MM.1S (cell line): ENCODE data around the gene PTMS.

Experiments used
- DNase-seq: peaks from one replicate; pipeline ENCODE4 v3.0.0-alpha.2; 2015
- H2AFZ ChIP-seq: fragments of 300-600 bp; sonication (generic); 2 replicates; pipeline ENCODE4 v1.6.0; 2016; ENCODE audit warnings: antibody characterized with exemption, low read length
- H3F3A ChIP-seq: fragments of 300-600 bp; sonication (generic); 2 replicates; pipeline ENCODE4 v1.6.1; 2016; ENCODE audit warnings: mild to moderate bottlenecking, antibody characterized with exemption, low read length, moderate library complexity, mixed read lengths; ENCODE audit not compliant: insufficient read depth
- H3K27ac ChIP-seq: fragments of 300-600 bp; sonication (generic); 2 replicates; pipeline ENCODE4 v1.5.1; 2016; ENCODE audit warnings: mild to moderate bottlenecking, low read length
- H3K27me3 ChIP-seq: fragments of 300-600 bp; sonication (generic); replicated peaks from 2 replicates; pipeline ENCODE4 v1.6.0; 2016; ENCODE audit warnings: low read length; ENCODE audit not compliant: insufficient read depth
- H3K36me3 ChIP-seq: fragments of 300-600 bp; sonication (generic); replicated peaks from 2 replicates; pipeline ENCODE4 v1.6.1; 2016; ENCODE audit warnings: mild to moderate bottlenecking, low read length, mixed read lengths; ENCODE audit not compliant: insufficient read depth
- H3K4me1 ChIP-seq: fragments of 300-600 bp; sonication (generic); 2 replicates; pipeline ENCODE4 v1.6.1; 2016; ENCODE audit warnings: low read length, mixed read lengths
- H3K4me2 ChIP-seq: fragments of 300-600 bp; sonication (generic); 2 replicates; pipeline ENCODE4 v1.6.0; 2016; ENCODE audit warnings: low read depth, low read length
- H3K4me3 ChIP-seq: fragments of 300-600 bp; sonication (generic); 2 replicates; pipeline ENCODE4 v1.5.1; 2016; ENCODE audit warnings: low read length, mixed read lengths
- H3K79me2 ChIP-seq: fragments of 300-600 bp; sonication (generic); 2 replicates; pipeline ENCODE4 v1.6.1; 2016; ENCODE audit warnings: mixed run types, low read length, mixed read lengths
- H3K9ac ChIP-seq: fragments of 300-600 bp; sonication (generic); 2 replicates; pipeline ENCODE4 v1.6.1; 2016; ENCODE audit warnings: low read length, mixed read lengths
- H3K9me2 ChIP-seq: fragments of 300-600 bp; sonication (generic); replicated peaks from 2 replicates; pipeline ENCODE4 v1.6.1; 2016; ENCODE audit warnings: mild to moderate bottlenecking, low read length, mixed read lengths; ENCODE audit not compliant: insufficient read depth
- H3K9me3 ChIP-seq: fragments of 300-600 bp; sonication (generic); replicated peaks from 2 replicates; pipeline ENCODE4 v1.6.1; 2016; ENCODE audit warnings: mild to moderate bottlenecking, low read length, mixed read lengths; ENCODE audit not compliant: insufficient read depth
- H4K20me1 ChIP-seq: fragments of 300-600 bp; sonication (generic); 2 replicates; pipeline ENCODE4 v1.6.1; 2016; ENCODE audit warnings: mild to moderate bottlenecking, low read length, moderate library complexity, mixed read lengths; ENCODE audit not compliant: insufficient read depth
- EZH2 ChIP-seq: fragments of 300-600 bp; sonication (generic); optimal IDR thresholded peaks from 2 replicates; pipeline ENCODE3; 2017; ENCODE audit warnings: low read depth, mild to moderate bottlenecking, antibody characterized with exemption, low read length, mixed read lengths
- EZH2phosphoT487 ChIP-seq: fragments of 300-600 bp; sonication (generic); IDR thresholded peaks from 2 replicates; pipeline ENCODE4 v1.6.1; 2018; ENCODE audit warnings: antibody characterized with exemption, low read length
- TF ChIP-seq, protein P1 (sequence below): fragments of 300-600 bp; sonication (generic); IDR thresholded peaks from 2 replicates; pipeline ENCODE4 v1.5.1; 2016; ENCODE audit warnings: antibody characterized with exemption, low read length, mixed read lengths

Gene PTMS

DNA sequence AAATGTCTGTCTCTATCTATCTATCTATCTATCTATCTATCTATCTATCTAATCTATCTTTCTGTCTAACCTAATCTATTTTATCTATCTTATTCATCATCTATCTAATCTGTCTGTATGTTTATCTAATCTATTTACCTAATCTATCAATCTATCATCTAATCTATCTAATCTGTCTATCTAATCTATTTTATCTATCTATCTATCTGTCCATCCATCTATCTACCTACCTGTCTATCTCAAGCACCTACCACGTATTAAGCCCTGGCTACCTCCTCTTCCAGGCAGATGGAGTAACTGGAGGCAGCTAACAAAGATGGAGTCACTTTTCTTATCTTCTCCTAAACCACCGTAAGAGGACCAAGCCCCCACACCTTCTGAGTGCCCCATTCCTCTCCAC, 28.9 kb downstream of the PTMS start:
- Histone ChIP-seq H3K4me3 (no peak overlapping the region), H3F3A (no peaks in the 10 kb centered on the region), H3K9me2 (no peaks in the 10 kb centered on the region), H3K79me2 (no peaks in the 10 kb centered on the region), H2AFZ (no peak overlapping the region), H3K36me3 (no peaks in the 10 kb centered on the region), H4K20me1 (no peaks in the 10 kb centered on the region), H3K4me2 (no peak overlapping the region), H3K27me3 (no peaks in the 10 kb centered on the region), H3K9me3 (no peaks in the 10 kb centered on the region), H3K27ac (no peak overlapping the region), H3K9ac (no peak overlapping the region), H3K4me1 (no peaks in the 10 kb centered on the region)
- TF ChIP-seq, protein P1, sequence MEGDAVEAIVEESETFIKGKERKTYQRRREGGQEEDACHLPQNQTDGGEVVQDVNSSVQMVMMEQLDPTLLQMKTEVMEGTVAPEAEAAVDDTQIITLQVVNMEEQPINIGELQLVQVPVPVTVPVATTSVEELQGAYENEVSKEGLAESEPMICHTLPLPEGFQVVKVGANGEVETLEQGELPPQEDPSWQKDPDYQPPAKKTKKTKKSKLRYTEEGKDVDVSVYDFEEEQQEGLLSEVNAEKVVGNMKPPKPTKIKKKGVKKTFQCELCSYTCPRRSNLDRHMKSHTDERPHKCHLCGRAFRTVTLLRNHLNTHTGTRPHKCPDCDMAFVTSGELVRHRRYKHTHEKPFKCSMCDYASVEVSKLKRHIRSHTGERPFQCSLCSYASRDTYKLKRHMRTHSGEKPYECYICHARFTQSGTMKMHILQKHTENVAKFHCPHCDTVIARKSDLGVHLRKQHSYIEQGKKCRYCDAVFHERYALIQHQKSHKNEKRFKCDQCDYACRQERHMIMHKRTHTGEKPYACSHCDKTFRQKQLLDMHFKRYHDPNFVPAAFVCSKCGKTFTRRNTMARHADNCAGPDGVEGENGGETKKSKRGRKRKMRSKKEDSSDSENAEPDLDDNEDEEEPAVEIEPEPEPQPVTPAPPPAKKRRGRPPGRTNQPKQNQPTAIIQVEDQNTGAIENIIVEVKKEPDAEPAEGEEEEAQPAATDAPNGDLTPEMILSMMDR, result no peak
- TF ChIP-seq EZH2 (no peak), EZH2phosphoT487 (no peak)
- no peak for DNase-seq

DNA sequence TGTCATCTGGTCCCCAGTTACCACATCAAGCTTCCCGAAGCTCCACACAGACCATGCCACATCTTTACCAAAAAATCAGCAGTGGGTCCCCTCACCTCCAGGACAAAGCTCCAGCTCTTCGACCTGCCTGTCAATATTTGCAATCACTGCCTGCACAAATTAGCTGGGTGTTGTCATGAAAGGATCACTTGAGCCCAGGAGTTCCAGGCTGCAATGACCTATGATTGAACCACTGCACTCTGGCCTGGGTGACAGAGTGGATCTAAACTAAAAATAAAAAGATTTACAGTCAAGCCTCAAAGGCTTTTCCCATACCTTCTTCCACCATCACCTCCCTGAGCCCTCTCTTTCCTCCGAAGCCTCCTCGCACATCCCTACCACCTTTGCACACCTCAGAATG, 30.4 kb downstream of the PTMS start:
- no peaks in the 10 kb centered on the region for H3K36me3 ChIP-seq
- H3K9ac ChIP-seq, result no peak overlapping the region
- H3K9me2 ChIP-seq, result no peaks in the 10 kb centered on the region
- no peaks in the 10 kb centered on the region for H3K4me1 ChIP-seq
- H3K27me3 ChIP-seq, result no peaks in the 10 kb centered on the region
- H3K9me3 ChIP-seq, result no peaks in the 10 kb centered on the region
- DNase-seq, result no peak
- TF ChIP-seq, protein P1, result no peak
- TF ChIP-seq EZH2, result no peak
- no peak for TF ChIP-seq EZH2phosphoT487
- H3K79me2 ChIP-seq, result no peaks in the 10 kb centered on the region
- no peak overlapping the region for H3K4me3 ChIP-seq
- no peaks in the 10 kb centered on the region for H3F3A ChIP-seq
- no peaks in the 10 kb centered on the region for H4K20me1 ChIP-seq
- H2AFZ ChIP-seq, result no peak overlapping the region
- H3K27ac ChIP-seq, result no peak overlapping the region
- H3K4me2 ChIP-seq, result no peak overlapping the region

DNA sequence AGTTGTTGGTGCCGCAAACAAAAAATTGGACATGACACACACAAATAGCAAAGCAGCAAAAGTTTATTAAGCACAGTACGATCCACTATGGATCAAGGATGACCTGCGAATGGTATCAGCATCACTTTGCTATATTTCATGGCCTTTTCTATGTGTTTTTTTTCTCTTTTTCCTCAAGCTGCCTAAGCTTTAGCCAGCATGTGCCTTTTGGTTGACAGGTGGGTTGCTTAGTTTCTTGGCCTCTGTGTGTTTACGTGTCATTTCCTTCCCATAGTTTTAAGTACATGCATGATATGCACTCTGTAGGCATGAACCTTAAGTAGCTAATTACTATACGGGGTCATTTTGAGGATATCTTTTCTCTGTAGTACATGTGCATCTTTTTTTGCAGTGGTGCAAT, 33.0 kb downstream of the PTMS start:
- Histone ChIP-seq H4K20me1 (no peaks in the 10 kb centered on the region), H2AFZ (no peak overlapping the region), H3K9me3 (no peaks in the 10 kb centered on the region), H3K36me3 (no peaks in the 10 kb centered on the region), H3K27ac (no peak overlapping the region), H3K9me2 (no peaks in the 10 kb centered on the region), H3K4me3 (no peak overlapping the region), H3K9ac (no peak overlapping the region), H3K79me2 (no peaks in the 10 kb centered on the region), H3K4me2 (no peak overlapping the region), H3F3A (no peaks in the 10 kb centered on the region), H3K4me1 (no peaks in the 10 kb centered on the region), H3K27me3 (no peaks in the 10 kb centered on the region)
- TF ChIP-seq EZH2, result no peak
- no peak for DNase-seq

DNA sequence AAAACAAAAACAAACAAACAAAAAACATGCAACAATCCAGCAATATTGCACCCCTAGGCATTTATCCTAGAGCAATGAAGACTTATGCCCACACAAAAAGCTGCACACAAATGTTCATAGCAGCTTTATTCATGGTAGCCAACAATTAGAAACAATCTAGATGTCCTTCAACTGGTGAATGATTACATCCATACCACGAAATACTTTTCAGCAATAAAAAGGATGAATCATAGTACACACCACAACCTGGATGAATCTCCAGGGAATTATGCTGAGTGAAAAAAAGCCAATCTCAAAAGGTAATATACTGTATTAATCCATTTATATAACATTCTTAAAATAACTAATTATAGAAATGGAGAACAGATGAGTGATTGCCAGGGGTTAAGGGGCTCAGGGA, 41.0 kb downstream of the PTMS start:
- Histone ChIP-seq H3K4me3 (no peak overlapping the region), H3K27me3 (no peaks in the 10 kb centered on the region), H3K27ac (no peak overlapping the region), H4K20me1 (no peaks in the 10 kb centered on the region), H3K9me2 (no peaks in the 10 kb centered on the region), H3K4me1 (no peaks in the 10 kb centered on the region), H3F3A (no peaks in the 10 kb centered on the region), H3K79me2 (no peaks in the 10 kb centered on the region), H3K9me3 (no peaks in the 10 kb centered on the region), H3K36me3 (no peaks in the 10 kb centered on the region), H3K9ac (no peak overlapping the region), H3K4me2 (no peak overlapping the region), H2AFZ (no peak overlapping the region)
- DNase-seq, result no peak
- TF ChIP-seq, protein P1, result no peak
- TF ChIP-seq EZH2phosphoT487 (no peak), EZH2 (no peak)
